ENCODE data around the gene ACTR3C. TPM values are rescaled to one million over a fixed set of nuclear protein-coding genes. Genes with fewer than 3 reads are reported as not detected.

The ACTR3C gene
- total and polyA plus RNA-seq, 10 of the 15 experiments (the other 5 are each of a cell fraction or from before 2014, with no cell fraction given), result 2.0 to 10.2 (median 6.3) TPM

DNA sequence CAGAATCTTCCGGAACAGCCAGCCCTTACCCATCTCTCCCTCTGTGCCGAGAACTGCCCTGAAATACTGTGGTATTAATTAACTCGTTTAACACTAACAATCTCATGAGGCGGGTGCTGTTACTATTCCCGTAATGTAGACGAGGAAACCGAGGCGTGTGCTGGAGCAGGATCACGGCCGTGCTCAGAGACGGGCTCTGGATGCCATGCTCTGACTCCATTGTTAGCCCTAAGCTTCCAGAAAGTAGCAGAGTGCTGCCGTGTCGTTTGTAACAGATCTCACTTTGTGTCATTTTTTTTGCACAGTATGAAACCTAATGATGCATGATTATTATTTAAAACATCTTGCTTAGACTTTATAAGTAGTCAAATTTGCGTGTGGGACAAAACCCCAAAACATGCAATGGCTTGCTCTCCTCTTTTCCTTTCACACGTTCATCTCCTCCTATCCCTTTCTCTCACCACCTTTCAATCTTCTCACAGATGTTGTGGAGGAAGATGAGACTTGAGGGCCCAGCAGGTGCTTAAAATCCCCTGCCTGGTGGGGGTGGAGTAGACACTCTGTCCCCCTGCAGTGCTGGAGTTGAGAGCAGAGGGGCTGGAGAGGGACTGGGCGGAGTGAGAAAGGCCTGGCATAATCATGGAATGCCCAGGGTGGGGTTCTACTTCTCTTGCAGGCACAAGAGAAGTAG lies 482 bp upstream of the ACTR3C start (continued):
- TF ChIP-seq PRDM15 (CRISPR knock-in tag; IDR thresholded peaks at IDR 0.05) (no peak), NKRF (conservative IDR thresholded peaks at IDR 0.05) (no peak), SP1 (IDR thresholded peaks at IDR 0.05; ENCODE audit: low read depth, low read length) (no peak), FOXK2 (IDR thresholded peaks at IDR 0.05) (no peak), RELA (IDR thresholded peaks at IDR 0.05; ENCODE audit: borderline replicate concordance, partially characterized antibody) (peak; percentile 27), NBN (IDR thresholded peaks at IDR 0.05) (peak; percentile 11; the same call in 1 of the 2 replicates), IRF3 (IDR thresholded peaks at IDR 0.05) (no peak), NR2C2 (IDR thresholded peaks at IDR 0.05; ENCODE audit: borderline replicate concordance, control insufficient read depth, insufficient read length, low read depth) (no peak), BRCA1 (IDR thresholded peaks at IDR 0.05; ENCODE audit: low read depth, low read length) (no peak), FOXM1 (IDR thresholded peaks at IDR 0.05; ENCODE audit: low read depth, low read length) (no peak), KLF5 (IDR thresholded peaks at IDR 0.05; ENCODE audit: partially characterized antibody) (no peak)
- TF ChIP-seq, protein P1, sequence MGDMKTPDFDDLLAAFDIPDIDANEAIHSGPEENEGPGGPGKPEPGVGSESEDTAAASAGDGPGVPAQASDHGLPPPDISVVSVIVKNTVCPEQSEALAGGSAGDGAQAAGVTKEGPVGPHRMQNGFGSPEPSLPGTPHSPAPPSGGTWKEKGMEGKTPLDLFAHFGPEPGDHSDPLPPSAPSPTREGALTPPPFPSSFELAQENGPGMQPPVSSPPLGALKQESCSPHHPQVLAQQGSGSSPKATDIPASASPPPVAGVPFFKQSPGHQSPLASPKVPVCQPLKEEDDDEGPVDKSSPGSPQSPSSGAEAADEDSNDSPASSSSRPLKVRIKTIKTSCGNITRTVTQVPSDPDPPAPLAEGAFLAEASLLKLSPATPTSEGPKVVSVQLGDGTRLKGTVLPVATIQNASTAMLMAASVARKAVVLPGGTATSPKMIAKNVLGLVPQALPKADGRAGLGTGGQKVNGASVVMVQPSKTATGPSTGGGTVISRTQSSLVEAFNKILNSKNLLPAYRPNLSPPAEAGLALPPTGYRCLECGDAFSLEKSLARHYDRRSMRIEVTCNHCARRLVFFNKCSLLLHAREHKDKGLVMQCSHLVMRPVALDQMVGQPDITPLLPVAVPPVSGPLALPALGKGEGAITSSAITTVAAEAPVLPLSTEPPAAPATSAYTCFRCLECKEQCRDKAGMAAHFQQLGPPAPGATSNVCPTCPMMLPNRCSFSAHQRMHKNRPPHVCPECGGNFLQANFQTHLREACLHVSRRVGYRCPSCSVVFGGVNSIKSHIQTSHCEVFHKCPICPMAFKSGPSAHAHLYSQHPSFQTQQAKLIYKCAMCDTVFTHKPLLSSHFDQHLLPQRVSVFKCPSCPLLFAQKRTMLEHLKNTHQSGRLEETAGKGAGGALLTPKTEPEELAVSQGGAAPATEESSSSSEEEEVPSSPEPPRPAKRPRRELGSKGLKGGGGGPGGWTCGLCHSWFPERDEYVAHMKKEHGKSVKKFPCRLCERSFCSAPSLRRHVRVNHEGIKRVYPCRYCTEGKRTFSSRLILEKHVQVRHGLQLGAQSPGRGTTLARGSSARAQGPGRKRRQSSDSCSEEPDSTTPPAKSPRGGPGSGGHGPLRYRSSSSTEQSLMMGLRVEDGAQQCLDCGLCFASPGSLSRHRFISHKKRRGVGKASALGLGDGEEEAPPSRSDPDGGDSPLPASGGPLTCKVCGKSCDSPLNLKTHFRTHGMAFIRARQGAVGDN (IDR thresholded peaks at IDR 0.05), result 0 out of 2 replicates have a peak, but pooled peaks have one; percentile 2
- TF ChIP-seq, protein P2, sequence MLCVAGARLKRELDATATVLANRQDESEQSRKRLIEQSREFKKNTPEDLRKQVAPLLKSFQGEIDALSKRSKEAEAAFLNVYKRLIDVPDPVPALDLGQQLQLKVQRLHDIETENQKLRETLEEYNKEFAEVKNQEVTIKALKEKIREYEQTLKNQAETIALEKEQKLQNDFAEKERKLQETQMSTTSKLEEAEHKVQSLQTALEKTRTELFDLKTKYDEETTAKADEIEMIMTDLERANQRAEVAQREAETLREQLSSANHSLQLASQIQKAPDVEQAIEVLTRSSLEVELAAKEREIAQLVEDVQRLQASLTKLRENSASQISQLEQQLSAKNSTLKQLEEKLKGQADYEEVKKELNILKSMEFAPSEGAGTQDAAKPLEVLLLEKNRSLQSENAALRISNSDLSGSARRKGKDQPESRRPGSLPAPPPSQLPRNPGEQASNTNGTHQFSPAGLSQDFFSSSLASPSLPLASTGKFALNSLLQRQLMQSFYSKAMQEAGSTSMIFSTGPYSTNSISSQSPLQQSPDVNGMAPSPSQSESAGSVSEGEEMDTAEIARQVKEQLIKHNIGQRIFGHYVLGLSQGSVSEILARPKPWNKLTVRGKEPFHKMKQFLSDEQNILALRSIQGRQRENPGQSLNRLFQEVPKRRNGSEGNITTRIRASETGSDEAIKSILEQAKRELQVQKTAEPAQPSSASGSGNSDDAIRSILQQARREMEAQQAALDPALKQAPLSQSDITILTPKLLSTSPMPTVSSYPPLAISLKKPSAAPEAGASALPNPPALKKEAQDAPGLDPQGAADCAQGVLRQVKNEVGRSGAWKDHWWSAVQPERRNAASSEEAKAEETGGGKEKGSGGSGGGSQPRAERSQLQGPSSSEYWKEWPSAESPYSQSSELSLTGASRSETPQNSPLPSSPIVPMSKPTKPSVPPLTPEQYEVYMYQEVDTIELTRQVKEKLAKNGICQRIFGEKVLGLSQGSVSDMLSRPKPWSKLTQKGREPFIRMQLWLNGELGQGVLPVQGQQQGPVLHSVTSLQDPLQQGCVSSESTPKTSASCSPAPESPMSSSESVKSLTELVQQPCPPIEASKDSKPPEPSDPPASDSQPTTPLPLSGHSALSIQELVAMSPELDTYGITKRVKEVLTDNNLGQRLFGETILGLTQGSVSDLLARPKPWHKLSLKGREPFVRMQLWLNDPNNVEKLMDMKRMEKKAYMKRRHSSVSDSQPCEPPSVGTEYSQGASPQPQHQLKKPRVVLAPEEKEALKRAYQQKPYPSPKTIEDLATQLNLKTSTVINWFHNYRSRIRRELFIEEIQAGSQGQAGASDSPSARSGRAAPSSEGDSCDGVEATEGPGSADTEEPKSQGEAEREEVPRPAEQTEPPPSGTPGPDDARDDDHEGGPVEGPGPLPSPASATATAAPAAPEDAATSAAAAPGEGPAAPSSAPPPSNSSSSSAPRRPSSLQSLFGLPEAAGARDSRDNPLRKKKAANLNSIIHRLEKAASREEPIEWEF (IDR thresholded peaks at IDR 0.05; ENCODE audit: insufficient replicate concordance, low read depth, low read length), result no peak
